Erythroblast (primary cell): ENCODE measurements around the gene WNT9A.

Experiments
- GATA1 ChIP-seq: IDR thresholded peaks from 2 replicates; pipeline ENCODE4 v1.6.1; 2011; ENCODE audit warnings: low read depth, mild to moderate bottlenecking, control low read depth, low read length, moderate library complexity
- POLR2A ChIP-seq: IDR thresholded peaks from 2 replicates; pipeline ENCODE4 v1.6.1; 2011; ENCODE audit warnings: mild to moderate bottlenecking, low read length

DNA sequence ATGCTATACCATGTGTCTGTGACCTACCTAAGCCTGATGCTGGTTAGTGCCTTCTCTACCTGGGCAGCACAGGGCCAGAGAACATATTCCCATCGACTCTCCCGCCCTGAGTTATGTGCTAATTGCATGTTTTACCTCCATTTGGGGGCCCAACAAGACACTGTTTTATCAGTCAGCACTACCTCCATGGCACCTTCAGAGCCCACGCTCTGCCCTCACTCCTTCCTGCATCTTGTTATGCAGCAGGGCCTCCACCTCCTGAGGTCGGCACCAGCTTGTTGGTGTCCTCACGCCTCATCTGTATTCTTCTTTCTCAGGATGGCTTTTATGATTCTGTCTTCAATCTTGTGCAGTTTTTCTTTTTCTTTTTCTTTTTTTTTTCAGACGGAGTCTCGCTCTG, 11.9 kb downstream of the WNT9A start:
- TF ChIP-seq POLR2A (no peak), GATA1 (no peak)
